GM21717 (cell line): ENCODE data around the gene LYST.
"Not testable (repeated sequence)": the region's sequence is repeated elsewhere in the genome, so short reads cannot be mapped to it uniquely, and the experiment has no call there.

Experiments used
- ATAC-seq: cut with Tn5 transposase; IDR thresholded peaks from one replicate; pipeline ENCODE4 v1.9.1; 2021; ENCODE audit warnings: mild to moderate bottlenecking, moderate library complexity; ENCODE audit not compliant: unreplicated experiment

LYST gene

DNA sequence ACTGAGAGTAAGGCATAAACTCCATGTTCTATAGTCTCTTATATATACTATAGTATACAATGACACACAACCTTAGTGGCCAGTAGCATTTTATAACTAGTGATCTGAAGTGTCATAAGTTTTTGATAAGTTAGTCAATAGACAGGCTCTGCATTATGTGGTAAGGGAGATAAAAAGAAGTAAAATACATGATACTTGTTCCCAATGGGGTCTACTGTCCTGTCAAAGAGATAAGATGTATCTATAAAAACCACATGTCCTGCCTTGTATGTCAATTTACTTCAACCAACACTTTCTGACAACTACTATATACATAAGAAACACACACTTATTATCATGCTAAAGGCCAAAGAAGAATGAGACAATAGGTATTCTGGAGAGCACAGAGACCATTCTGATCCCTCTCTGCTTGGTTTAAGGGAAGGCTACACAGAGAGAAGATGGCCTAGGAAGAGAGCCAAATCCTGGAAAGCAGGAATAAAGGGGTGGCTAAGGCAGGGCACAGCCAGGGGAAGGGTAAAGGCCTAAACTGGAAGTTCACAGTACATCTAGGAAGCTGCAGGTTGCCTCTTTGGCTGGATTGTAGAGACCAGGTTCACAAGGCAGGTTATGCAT lies 91.4 kb downstream of the LYST start:
- ATAC-seq: no peak

DNA sequence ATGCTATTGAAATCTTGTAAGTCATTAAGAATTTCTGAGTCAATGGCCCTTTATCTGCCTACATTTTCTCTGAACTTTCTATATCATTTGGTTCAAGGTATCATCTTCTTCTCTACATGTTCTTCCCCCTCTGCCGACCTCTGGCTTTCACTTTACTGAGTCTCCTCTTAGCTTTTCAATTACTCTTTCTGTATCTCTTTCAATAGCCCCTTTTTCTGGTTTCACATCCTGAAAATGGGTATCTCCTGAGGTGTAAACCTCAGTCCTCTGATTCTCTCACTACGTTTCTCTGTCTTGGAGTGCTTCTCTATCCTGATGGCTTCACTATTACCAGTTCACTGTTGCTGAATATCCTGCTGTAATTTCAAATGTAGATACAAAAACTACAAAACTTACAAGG lies 98.9 kb downstream of the LYST start:
- peak; percentile 97 for ATAC-seq

DNA sequence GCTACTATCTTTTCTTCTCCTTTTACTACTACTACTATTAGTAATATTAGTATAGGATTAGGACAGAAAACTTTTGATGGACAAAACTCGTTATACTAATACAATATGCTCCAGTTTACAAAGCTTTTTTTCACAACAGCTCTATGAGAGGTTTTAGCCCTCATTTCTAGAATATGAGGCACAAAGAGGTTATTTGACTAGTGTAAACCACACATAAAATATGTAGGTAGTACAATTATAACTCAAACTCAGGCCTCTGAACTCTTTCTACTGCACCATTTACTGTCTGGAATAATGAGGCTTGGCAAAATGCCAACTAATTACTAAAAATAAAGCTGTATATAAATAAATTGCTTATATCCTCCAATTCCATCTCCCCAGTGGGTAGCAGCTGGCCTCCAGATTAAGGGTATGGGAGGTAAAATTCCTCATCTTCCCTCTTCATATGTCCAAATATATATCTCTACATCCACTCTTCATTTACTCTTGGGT lies 99.9 kb downstream of the LYST start:
- no peak for ATAC-seq

DNA sequence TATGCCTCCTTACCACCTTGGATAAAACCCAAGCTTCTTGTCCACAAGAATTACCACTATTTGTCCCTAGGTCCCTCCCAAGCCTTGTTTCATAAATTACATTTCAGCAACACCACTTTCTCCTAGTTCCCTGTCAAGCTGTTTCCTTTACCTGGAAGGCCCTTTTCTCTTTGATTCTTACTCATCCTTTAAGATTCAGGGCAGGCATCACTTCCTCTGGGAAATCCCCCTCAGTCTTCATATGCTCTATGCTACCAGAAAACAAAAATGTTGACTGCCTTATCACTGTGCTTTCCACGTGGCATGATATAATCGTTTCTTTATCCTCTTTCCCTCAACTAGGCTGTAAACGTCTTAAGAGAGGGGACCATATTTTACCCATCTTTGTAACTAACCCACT lies 102.7 kb downstream of the LYST start:
- ATAC-seq: peak; percentile 46

DNA sequence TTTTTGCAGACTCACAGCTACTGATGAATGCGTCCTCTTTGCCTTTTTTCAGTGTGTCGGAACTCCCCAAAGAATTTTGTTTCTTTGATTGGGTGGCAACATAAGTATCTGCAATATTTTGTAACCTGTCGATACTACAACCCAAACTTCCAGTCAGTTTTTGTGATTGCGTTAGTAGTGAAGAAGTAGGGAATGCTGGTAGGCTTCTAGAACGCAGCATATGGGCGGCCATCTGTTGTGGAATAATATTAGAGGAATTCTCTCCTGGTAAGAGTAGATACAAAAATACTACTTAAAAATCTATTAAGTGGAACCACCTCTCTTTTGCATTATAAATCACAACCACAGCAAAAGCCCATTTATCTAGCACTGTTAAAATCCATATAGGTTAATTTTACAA lies 107.4 kb downstream of the LYST start:
- ATAC-seq: no peak

DNA sequence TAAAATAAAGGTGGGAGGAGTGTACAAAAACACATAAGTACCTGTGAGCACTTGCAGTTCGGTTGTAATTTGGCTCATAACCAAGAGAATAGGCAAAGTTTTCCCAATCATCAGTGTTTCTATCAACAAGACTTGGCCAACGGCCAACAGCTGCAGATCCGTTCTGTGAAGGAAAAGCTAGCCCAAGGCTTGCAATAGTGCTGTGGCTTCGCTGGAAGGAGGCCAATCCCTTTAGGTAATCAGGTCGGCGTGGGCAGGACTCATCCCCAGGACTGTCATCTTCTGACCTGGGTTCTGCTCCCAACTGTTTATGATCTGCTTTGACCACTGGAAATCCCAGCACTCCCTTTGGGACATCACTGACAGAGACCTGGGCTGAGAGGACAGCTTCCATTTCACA lies 107.8 kb downstream of the LYST start:
- no peak for ATAC-seq

DNA sequence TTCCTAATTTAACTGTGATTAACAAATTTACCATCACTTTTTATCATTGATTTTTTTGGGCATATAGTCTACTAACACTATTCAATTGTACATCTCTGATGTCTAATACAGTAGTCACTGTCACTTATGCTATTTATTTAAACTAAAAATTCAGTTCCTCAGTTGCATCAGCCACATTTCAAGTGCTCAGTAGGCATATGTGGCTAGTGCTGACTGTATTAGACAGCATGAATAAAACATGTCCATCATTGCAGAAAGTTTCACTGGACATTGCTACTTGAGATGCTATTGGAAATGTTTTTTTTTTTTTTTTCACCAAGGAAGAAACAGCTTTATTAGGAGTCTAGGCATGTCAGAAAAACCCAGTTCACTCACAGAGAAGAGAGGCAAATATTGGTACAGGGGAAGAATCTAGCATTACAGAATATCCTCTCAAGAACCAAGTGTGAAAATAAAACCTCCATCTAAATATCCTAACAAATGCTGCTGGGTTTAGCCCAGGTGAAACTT lies 109.1 kb downstream of the LYST start:
- no peak for ATAC-seq

DNA sequence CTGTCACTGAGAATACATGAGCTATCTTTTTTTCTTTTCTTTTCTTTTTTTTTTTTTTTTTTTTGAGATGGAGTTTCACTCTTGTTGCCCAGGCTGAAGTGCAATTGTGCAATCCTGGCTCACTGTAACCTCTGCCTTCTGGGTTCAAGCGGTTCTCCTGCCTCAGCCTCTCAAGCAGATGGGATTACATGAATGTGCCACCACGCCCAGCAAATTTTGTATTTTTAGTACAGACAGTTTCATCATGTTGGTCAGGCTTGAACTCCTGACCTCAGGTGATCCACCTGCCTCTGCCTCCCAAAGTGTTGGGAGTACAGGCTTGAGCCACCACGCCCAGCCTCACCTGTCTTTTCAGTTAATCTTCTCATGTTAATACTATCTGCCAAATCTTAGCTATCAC lies 112.5 kb downstream of the LYST start:
- ATAC-seq: not testable (repeated sequence)

DNA sequence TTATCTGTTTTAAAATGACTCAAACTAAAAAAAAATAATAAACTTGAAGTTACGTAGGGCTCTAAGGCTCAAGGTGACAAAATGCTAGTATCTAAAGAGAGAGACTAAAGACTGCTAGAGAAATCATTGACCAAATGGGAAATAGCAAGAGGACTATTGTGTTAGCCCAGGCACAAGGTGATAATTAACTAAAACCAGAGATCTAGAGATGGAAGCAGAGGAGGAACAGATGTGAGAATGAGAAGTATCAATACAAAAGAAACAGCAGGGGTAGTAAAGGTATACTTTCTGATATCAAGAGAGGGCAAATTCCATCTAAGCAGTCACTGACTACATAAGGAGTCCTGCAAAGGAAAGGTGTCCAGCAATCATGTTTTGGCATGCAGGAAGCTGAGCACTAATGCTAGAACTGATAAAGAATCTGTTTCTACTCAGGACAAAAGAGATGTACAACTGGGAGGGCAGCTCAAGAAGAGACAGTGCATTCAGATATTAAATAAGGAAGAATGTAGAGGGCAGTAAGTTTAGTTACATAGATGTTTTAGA lies 116.9 kb downstream of the LYST start:
- no peak for ATAC-seq

DNA sequence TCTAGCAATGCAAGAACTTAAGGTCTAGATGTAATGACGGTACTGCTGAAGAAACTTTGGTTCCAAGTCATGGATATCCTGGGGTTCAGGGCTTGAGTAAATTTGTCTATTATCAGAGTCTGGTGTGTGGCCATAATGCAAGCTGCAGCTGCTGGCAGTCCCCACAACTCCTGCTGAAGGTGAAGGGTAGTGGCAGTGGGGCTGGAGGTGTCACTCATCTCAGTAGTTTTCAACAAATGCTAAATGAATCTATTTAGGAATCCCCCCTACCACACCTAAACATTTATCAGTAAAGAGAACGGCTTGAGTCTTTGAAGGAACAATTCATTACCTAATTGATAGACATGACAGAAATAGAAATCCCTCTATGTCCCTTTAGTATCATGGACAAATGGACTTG lies 118.0 kb downstream of the LYST start:
- no peak for ATAC-seq

DNA sequence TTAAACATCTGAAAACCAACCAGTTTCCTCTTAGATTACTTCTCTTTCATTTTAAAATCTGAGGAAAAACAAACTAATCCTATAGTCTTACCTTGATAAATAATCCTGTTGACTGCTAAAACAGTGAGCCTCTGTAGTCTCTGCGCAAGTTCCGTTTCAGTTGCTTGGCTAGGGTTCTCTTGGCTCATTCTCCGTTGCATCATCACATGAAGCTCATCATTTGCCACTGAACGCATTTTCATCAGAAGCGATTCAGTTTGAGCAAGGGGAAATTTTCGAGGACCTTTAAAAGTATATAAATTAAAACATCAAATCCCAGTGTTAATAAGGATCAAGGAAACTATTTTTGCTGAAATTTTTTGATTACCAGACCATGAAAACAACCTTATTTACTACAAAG lies 120.5 kb downstream of the LYST start:
- ATAC-seq: no peak

DNA sequence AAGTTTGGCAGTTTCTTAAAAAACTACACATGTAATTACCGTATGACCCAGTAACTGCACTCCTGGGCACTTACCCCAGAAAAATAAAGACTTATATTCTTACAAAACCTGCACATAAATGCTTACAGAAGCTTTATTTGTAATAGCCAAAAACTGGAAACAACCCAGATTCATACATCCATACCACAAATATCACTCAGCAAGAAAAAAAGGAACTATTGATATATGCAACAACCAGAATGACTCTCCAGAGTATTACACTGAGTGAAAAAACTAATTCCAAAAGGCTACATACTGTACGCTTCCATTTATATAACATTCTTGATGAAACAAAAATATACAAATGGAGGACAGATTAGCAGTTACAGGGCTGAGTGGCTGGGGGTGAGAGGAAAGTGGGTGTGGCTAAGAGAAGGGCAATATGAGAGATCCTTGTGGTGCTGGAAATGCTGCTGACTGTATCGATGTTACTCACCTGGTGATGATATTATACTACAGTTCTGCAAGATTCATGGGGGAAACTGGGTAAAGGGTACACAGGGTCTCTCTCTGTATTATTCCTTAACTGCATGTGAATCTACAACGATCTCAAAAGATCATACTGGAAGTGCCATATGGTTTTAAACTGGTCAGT lies 121.1 kb downstream of the LYST start:
- no peak for ATAC-seq

DNA sequence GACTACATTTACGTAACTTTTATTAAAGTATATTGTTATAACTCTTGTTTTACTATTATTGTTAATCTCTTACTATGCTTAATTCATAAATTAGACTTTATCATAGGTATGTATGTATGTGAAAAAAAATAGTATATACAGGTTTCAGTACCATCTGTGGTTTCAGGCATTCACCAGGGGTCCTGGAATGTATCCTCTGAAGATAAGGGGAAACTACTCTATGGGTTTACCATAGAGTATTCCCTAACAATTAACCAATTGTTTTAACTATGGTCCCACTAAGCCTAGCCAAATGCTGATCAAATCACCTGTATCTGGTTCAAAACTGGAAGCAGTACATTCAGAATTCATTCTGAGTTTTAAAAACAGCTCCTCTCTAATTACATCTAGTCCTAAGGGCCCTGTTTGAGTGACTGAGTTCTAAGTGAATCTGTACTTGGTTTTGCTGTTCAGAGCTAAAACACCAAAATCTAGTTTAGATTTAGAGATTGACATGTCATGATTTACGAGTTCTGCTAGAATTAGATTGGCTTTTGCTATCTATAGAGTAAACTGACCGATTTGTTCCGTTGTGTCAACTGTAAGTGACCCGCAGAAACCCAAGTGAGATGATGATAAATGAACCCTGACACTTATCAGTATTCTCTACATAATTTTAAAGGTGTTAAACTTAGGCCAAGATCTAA lies 123.6 kb downstream of the LYST start:
- no peak for ATAC-seq

DNA sequence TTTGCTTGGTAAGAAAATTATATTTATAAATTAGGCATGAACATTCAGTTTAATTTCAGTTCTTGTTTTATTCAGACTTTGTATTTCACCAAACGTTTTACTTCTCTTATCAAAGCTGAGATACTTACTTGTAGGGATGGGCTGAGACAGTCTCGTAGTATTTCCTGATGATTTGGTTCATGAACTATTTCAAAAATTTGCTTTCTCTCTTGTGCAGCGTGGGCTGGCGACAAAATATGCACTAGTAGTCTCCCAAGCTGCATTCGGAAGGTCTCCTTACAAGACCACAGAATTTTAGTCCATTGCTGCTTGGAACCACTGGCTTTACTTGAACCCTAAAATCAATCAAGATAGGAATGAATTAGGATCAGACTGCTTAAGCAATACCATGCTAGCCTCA lies 125.4 kb downstream of the LYST start:
- ATAC-seq: no peak

DNA sequence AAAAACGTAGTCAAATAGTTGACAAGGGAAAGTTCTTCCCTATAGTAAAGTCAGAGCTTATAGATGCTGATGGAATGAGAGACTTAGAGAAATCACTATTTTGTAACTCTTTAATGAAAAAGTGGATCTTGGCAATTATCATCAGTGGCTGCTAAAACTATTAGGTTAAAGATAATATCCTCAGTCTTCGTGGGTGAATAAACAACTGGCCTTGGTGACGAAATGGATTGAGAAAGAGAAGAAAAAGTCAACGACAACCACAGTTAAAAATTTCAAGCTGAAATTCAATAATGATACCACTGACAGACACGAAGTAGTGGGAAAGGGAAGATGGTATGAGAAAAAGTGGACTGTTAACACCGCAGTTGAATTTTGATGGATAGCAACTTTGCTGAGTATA lies 127.1 kb downstream of the LYST start:
- ATAC-seq: no peak

DNA sequence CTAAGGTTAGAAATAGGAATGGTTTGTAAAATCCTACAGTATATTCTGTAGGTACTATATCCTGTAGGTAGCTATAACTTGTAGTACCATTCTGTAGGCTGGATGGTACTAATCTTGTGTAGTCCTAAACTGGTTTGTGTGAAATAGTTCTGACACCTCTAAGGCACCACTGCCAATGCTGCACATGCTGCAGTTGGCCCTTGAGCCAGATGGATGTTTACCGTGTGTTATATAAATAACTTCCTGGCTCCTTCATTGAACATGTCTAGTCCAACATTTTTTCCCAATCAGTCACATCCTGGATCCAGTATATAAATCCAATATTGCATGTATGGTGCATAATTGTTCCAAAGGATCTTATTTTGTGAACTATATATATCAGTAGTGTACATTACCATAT lies 127.6 kb downstream of the LYST start:
- no peak for ATAC-seq

DNA sequence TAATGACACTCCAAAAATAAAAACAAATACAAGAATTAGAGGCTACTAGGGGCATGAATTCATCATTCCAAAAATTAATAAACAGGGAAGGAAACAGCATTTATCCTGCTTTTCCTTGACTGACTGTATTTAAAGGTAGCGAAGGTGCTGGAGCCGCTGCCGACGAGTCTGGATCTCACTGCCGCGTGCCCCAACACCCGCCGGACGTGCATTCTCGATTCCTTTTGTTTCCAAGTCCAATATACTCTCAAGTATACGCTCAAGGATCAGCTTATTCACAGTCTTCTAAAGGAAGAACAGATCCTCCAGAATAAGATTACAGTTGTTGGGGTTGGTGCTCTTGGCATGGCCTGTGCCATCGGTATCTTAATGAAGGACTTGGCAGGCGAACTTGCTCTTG lies 129.0 kb downstream of the LYST start:
- no peak for ATAC-seq

DNA sequence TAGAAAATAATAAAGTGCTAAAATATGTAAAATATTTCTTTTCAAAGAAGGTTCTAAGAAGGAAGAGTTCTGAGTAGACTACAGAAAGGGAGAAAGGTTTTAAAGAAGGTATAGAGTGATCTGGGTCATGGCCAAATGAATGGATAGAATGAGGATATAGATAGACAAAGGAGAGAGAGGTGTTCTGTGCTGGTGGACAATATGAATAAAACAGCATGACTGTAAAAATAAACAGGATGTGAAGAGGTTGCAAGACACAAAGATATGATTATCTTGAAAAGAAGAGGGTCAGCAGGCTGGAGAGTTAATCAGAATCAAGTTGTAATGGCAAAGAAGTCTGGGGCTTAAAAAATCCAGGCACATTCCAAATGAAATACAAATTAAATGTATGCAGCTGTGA lies 130.4 kb downstream of the LYST start:
- no peak for ATAC-seq

DNA sequence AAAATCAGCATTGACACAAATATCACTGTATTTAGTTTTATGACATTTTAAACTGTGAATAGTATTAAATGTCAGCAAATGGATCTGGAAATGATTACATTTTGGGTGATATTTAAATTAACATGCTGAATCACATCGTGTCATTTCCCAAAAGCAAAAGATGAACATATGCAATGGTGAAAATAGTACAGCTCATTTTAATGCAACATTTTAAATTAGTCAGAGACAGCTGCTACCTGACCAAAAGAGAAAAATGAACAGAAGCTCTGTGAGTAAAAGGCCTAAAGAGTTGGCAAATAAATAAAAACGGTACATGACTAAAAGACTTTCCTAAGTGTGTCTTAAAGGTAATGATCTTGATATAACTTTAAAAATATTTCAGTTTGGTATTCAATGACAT lies 131.1 kb downstream of the LYST start:
- ATAC-seq: no peak

DNA sequence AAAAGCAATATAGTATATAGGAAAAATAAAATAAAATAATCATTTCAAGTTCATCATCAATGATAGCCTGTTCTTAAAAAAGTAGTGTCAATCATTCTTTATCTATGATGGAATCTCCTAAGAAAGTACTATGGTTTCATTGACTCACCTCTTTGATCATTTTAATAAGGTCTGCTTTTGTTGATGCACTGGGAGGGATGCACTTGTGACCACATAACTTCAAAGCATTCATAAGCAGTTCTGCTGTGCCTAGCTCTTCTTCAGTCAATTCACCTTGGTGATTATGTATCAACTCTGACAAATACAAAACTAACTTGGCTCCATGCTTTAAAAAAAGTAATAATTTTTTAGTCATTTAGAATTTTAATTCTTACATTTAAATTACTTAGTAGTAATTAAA lies 132.4 kb downstream of the LYST start:
- ATAC-seq: no peak

DNA sequence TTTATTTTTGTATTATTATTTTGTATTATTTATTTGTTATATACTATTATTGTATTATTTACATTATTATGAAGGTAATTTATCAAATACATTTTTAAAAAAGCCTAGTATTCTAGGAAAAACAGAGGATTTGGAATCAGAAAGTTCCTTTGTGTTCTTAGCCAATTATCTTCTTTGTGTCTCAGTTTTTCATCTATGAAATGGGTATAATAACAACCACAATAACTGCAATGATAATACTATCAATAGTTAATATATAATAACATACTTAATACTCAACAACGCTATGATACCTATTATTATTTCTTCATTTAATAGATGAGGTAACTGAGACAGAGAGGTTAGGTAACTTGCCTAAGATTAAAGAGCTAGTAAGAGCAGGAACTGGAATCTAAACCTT lies 136.7 kb downstream of the LYST start:
- no peak for ATAC-seq

DNA sequence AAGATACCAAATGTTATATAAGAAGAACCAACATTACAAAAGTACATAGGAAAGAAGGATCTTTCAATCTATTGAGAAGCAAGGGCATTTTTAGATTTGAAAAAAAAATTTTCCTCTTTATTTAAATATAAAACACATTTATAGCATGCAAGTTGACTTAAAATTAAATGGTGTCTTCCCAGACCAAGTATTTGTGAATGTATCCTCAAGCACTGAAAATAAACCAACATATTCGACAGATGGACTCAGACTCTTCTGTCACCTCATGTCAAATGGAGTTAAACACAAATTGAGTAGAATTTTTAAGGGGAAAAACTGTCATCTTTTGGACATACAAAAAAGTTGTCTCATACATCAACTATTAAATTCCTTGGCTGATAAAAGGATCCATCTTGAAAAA lies 140.1 kb downstream of the LYST start:
- no peak for ATAC-seq
